GM23248 (cell line): ENCODE data around the gene MAD2L1BP.

Source experiments
- EZH2 ChIP-seq: fragments of 200-600 bp; sonication (generic); IDR thresholded peaks from 2 replicates; pipeline ENCODE4 v1.6.1; 2018; ENCODE audit warnings: antibody characterized with exemption, mild to moderate bottlenecking; ENCODE audit not compliant: insufficient read depth, poor library complexity, severe bottlenecking
- EZH2phosphoT487 ChIP-seq: fragments of 200-600 bp; sonication (generic); IDR thresholded peaks from 2 replicates; pipeline ENCODE4 v1.6.1; 2018; ENCODE audit warnings: antibody characterized with exemption, moderate library complexity, mild to moderate bottlenecking, low read depth; ENCODE audit not compliant: insufficient read depth

- TF ChIP-seq EZH2phosphoT487: no peak
- TF ChIP-seq EZH2: no peak
Observed at GRCh38 chr6:43644940-43645612, 9.4 kb downstream of the MAD2L1BP start, which contains the start of gene RSPH9.
